Measurements from ENCODE around the gene SEPTIN8. TPM values are rescaled to one million over a fixed set of nuclear protein-coding genes. Genes with fewer than 3 reads are reported as not detected.

SEPTIN8 gene
- polyA plus RNA-seq, 1 of the 3 experiments (the other 2 are of a cell fraction): 54.9 TPM

DNA sequence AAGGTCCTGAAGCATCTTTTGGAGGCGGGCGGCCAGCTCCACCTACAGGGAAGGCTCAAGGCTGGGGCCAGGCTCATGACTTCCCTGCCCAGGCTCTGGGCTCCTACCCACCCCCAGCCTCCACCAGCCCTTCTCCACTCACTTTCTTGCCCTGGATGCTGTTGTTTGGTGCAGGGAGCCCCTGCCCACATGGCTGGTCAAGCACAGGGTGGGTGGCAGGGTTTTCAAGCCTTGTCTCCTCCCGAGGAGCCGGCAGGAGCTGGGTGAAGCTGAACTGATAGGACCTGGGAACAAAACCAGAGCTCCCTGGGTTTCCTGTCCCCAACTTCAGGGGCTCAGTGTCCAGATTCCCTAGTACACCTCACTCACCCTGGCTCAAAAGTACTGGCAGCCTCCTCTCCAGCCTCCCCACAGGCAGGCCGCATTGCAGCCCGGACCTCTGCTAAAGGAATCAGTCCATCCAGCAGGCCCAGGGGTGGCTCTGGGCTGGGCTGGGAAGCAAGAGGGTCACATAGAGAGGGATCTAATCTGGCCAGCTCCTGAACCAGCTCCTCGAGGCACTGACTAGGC lies 46.5 kb upstream of the SEPTIN8 start:
- TF ChIP-seq MXI1 (IDR thresholded peaks at IDR 0.05; ENCODE audit: low read depth, low read length) (no peak), MEF2A (IDR thresholded peaks at IDR 0.05; ENCODE audit: borderline replicate concordance, low read depth) (no peak), POLR2AphosphoS5 (IDR thresholded peaks at IDR 0.05; ENCODE audit: low read depth, low read length) (no peak), NFIC (IDR thresholded peaks at IDR 0.05; ENCODE audit: borderline replicate concordance) (no peak), FOSL2 (IDR thresholded peaks at IDR 0.05; ENCODE audit: borderline replicate concordance, low read depth) (no peak), CHD2 (IDR thresholded peaks at IDR 0.05; ENCODE audit: low read length, partially characterized antibody) (no peak), FOXM1 (IDR thresholded peaks at IDR 0.05; ENCODE audit: low read depth) (no peak)
- TF ChIP-seq, protein P1, sequence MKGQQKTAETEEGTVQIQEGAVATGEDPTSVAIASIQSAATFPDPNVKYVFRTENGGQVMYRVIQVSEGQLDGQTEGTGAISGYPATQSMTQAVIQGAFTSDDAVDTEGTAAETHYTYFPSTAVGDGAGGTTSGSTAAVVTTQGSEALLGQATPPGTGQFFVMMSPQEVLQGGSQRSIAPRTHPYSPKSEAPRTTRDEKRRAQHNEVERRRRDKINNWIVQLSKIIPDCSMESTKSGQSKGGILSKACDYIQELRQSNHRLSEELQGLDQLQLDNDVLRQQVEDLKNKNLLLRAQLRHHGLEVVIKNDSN (IDR thresholded peaks at IDR 0.05; ENCODE audit: borderline replicate concordance, low read depth): no peak
- TF ChIP-seq, protein P2, sequence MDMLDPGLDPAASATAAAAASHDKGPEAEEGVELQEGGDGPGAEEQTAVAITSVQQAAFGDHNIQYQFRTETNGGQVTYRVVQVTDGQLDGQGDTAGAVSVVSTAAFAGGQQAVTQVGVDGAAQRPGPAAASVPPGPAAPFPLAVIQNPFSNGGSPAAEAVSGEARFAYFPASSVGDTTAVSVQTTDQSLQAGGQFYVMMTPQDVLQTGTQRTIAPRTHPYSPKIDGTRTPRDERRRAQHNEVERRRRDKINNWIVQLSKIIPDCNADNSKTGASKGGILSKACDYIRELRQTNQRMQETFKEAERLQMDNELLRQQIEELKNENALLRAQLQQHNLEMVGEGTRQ (IDR thresholded peaks at IDR 0.05; ENCODE audit: borderline replicate concordance, low read depth, low read length): no peak
- TF ChIP-seq, protein P3, sequence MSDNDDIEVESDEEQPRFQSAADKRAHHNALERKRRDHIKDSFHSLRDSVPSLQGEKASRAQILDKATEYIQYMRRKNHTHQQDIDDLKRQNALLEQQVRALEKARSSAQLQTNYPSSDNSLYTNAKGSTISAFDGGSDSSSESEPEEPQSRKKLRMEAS (IDR thresholded peaks at IDR 0.05; ENCODE audit: low read depth): no peak
- H3K9me2 ChIP-seq: no peaks in the 10 kb centered on the region
- H3K4me1 ChIP-seq (ENCODE audit: control insufficient read depth in 1 of 2, insufficient read depth in 2 of 2, low read depth in 1 of 2, low read length in 1 of 2): peaks cover 0 to 6% of the 10 kb centered on the region in 2 experiments; a peak in 1 of 4 replicates
- H3K27me3 ChIP-seq (ENCODE audit: insufficient read depth): no peaks in the 10 kb centered on the region
- H3F3A ChIP-seq (replicated peaks; ENCODE audit: insufficient read depth): no peaks in the 10 kb centered on the region
- 88% methylated on average over 5 of the region's 7 CpGs for WGBS (ENCODE audit: low lambda C conversion rate)
- ChIA-PET CTCF (interaction anchor here (0.7 to 6.8 kb wide), 4 partner anchors 60 to 296 kb away, joined by 3 to 88 read pairs (median 5); no protein-coding TSS in a partner anchor), POLR2A (no interaction called here)
- H3K36me3 ChIP-seq (replicated peaks in 1 of 2; ENCODE audit: control insufficient read depth in 1 of 2, insufficient read depth in 2 of 2, low read length in 1 of 2): no peaks in the 10 kb centered on the region
- no peak overlapping the region for H2AFZ ChIP-seq (ENCODE audit: low read depth)
- no peak overlapping the region for H3K4me3 ChIP-seq (ENCODE audit: low read depth in 2 of 2, low read length in 1 of 2)
- no peak overlapping the region for H3K4me2 ChIP-seq
- H3K9ac ChIP-seq: no peak overlapping the region
- DNase-seq: no peak
- no peak overlapping the region for H3K27ac ChIP-seq (ENCODE audit: low read depth in 2 of 2, low read length in 1 of 2)
- no peaks in the 10 kb centered on the region for H4K20me1 ChIP-seq (ENCODE audit: insufficient read depth)
- H3K79me2 ChIP-seq (ENCODE audit: insufficient read depth): no peaks in the 10 kb centered on the region
- no peaks in the 10 kb centered on the region for H3K9me3 ChIP-seq

DNA sequence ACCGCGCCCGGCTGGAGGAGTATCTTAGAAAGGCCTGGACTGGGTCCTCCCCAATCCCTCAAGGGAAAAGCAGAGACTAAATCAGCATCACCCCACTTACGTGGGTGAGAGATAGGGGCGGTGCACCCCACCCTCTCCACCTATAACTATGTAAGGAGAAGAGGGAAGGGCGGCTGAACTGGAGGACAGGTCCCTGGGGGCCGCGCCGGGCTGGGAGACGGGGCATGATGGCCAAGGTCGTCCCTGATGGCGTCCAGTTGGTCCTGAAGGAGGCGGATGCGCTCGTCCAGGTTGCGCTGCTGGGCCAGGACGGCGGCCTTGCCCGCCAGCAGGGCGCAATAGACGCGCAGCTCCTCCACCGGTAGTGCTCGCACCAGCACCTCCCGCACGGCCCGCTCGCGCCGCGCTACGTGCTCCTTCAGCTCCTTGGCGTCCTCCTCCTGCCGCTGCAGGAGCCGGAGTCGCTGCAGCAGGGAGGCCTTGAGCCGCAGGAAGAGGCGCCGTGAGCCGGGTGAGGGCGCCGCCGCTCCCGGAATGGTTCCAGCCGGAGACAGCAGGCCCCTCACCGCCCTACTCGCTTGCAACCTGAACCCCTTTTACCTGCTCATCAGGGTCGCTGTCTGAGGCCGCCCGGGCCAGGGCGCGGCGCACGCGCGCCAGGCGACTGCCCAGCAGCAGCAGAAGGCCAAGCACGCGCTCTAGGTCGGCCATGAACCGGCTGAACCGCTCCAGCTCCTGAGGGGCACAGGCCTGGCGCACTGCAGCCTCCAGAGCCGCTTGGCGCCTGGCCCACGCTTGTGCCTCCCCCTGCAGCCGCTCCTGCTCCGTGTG lies 45.8 kb upstream of the SEPTIN8 start:
- DNase-seq: no peak
- Histone ChIP-seq H3K9me2 (no peaks in the 10 kb centered on the region), H3K27ac (ENCODE audit: low read depth in 2 of 2, low read length in 1 of 2) (no peak overlapping the region), H3K4me3 (ENCODE audit: low read depth in 2 of 2, low read length in 1 of 2) (no peak overlapping the region), H3K9ac (no peak overlapping the region), H3K4me1 (ENCODE audit: control insufficient read depth in 1 of 2, insufficient read depth in 2 of 2, low read depth in 1 of 2, low read length in 1 of 2) (peaks cover 0 to 6% of the 10 kb centered on the region in 2 experiments; a peak in 1 of 4 replicates), H3F3A (replicated peaks; ENCODE audit: insufficient read depth) (no peaks in the 10 kb centered on the region), H4K20me1 (ENCODE audit: insufficient read depth) (no peaks in the 10 kb centered on the region), H3K9me3 (no peaks in the 10 kb centered on the region), H3K36me3 (replicated peaks in 1 of 2; ENCODE audit: control insufficient read depth in 1 of 2, insufficient read depth in 2 of 2, low read length in 1 of 2) (no peaks in the 10 kb centered on the region), H3K27me3 (ENCODE audit: insufficient read depth) (no peaks in the 10 kb centered on the region), H3K4me2 (no peak overlapping the region), H2AFZ (ENCODE audit: low read depth) (no peak overlapping the region), H3K79me2 (ENCODE audit: insufficient read depth) (no peaks in the 10 kb centered on the region)
- ChIA-PET POLR2A (no interaction called here), CTCF (interaction anchor here (0.7 to 6.8 kb wide), 4 partner anchors 60 to 295 kb away, joined by 3 to 88 read pairs (median 5); no protein-coding TSS in a partner anchor)
- WGBS (ENCODE audit: low lambda C conversion rate): 95% methylated on average over 55 of the region's 68 CpGs
- TF ChIP-seq MXI1 (IDR thresholded peaks at IDR 0.05; ENCODE audit: low read depth, low read length) (no peak), SIN3A (IDR thresholded peaks at IDR 0.05; ENCODE audit: borderline replicate concordance, low read depth, low read length) (no peak), FOXM1 (IDR thresholded peaks at IDR 0.05; ENCODE audit: low read depth) (no peak), FOSL2 (IDR thresholded peaks at IDR 0.05; ENCODE audit: borderline replicate concordance, low read depth) (no peak), TAF1 (IDR thresholded peaks at IDR 0.05; ENCODE audit: borderline replicate concordance, low read depth, low read length) (no peak), GABPA (IDR thresholded peaks at IDR 0.05; ENCODE audit: low read depth) (no peak), EP300 (IDR thresholded peaks at IDR 0.05; ENCODE audit: borderline replicate concordance in 1 of 2, low read depth in 1 of 2, low read length in 1 of 2) (no peak), YY1 (IDR thresholded peaks at IDR 0.05; ENCODE audit: low read depth) (no peak), JUND (IDR thresholded peaks at IDR 0.05) (no peak)
- TF ChIP-seq, protein P2 (IDR thresholded peaks at IDR 0.05; ENCODE audit: borderline replicate concordance, low read depth, low read length): no peak
- TF ChIP-seq, protein P4, sequence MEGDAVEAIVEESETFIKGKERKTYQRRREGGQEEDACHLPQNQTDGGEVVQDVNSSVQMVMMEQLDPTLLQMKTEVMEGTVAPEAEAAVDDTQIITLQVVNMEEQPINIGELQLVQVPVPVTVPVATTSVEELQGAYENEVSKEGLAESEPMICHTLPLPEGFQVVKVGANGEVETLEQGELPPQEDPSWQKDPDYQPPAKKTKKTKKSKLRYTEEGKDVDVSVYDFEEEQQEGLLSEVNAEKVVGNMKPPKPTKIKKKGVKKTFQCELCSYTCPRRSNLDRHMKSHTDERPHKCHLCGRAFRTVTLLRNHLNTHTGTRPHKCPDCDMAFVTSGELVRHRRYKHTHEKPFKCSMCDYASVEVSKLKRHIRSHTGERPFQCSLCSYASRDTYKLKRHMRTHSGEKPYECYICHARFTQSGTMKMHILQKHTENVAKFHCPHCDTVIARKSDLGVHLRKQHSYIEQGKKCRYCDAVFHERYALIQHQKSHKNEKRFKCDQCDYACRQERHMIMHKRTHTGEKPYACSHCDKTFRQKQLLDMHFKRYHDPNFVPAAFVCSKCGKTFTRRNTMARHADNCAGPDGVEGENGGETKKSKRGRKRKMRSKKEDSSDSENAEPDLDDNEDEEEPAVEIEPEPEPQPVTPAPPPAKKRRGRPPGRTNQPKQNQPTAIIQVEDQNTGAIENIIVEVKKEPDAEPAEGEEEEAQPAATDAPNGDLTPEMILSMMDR (IDR thresholded peaks at IDR 0.05): no peak
- TF ChIP-seq, protein P5, sequence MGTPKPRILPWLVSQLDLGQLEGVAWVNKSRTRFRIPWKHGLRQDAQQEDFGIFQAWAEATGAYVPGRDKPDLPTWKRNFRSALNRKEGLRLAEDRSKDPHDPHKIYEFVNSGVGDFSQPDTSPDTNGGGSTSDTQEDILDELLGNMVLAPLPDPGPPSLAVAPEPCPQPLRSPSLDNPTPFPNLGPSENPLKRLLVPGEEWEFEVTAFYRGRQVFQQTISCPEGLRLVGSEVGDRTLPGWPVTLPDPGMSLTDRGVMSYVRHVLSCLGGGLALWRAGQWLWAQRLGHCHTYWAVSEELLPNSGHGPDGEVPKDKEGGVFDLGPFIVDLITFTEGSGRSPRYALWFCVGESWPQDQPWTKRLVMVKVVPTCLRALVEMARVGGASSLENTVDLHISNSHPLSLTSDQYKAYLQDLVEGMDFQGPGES (IDR thresholded peaks at IDR 0.05; ENCODE audit: low read depth, low read length): no peak
